GM12873 (cell line): ENCODE results near the gene UMAD1.

Source experiments
- TF ChIP-seq, protein P1 (sequence below): IDR thresholded peaks from 2 replicates; pipeline ENCODE4 v1.5.1; 2012; ENCODE audit warnings: low read depth, mild to moderate bottlenecking, moderate library complexity, low read length, control low read depth; ENCODE audit not compliant: insufficient read depth; ENCODE audit errors: missing control alignments

The UMAD1 gene

DNA sequence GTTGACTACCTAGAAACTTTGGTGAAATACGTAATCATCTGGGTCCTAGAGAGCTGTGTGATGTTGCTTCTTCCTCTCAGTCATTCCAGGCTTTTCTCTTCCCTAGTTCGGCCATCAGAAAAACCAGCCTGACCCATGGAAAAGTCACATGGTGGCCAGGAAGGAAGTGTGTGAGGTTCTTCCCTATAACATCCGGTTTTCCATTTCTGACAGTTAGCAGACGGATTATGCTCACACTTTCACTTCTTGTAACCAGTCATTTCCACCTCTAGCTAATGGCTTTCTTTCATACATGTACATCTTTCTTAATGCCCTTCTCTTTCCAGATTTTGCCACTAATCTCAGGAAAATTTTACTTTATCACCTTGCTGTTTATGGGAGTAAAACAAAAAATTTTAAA is 218.0 kb downstream of the UMAD1 start:
- TF ChIP-seq, protein P1, sequence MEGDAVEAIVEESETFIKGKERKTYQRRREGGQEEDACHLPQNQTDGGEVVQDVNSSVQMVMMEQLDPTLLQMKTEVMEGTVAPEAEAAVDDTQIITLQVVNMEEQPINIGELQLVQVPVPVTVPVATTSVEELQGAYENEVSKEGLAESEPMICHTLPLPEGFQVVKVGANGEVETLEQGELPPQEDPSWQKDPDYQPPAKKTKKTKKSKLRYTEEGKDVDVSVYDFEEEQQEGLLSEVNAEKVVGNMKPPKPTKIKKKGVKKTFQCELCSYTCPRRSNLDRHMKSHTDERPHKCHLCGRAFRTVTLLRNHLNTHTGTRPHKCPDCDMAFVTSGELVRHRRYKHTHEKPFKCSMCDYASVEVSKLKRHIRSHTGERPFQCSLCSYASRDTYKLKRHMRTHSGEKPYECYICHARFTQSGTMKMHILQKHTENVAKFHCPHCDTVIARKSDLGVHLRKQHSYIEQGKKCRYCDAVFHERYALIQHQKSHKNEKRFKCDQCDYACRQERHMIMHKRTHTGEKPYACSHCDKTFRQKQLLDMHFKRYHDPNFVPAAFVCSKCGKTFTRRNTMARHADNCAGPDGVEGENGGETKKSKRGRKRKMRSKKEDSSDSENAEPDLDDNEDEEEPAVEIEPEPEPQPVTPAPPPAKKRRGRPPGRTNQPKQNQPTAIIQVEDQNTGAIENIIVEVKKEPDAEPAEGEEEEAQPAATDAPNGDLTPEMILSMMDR: no peak

DNA sequence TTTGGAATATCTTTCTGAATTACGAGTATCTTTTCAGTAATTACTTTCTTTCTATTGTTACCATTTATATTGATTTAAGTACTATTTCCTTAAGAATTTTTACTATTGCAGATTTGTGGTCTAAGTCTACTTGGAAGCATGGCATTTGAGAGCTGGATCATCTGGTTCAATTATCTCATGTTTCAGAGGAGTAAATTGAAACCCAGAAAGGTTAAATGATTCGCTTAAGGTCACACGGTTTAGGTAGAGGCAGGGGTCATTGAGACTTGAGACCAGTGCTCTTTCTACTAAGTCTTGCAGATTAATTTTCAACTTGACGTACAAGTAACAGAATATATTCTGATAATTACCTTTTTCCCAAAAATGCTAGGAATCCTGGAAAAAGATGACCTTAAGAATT is 218.9 kb downstream of the UMAD1 start:
- TF ChIP-seq, protein P1: no peak

DNA sequence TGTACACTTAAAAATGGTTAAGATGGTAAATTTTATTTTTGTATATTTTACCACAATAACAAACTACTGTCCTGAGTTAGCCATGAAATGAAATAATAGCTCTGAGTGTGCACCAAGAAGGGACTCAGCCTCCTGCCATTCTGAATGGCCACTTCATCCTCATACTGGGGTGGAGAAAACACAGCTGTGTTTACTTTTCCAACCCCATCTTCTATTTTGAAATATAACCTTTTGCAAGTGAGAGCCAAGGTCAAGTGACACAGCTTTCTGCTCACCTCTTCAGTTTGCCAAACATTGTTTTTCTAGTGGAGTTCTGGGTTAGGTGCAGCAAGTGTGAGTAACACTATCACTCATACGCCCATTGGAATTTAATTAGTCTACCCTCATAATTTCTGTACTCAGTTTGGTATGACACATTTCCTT is 220.7 kb downstream of the UMAD1 start:
- TF ChIP-seq, protein P1: no peak

DNA sequence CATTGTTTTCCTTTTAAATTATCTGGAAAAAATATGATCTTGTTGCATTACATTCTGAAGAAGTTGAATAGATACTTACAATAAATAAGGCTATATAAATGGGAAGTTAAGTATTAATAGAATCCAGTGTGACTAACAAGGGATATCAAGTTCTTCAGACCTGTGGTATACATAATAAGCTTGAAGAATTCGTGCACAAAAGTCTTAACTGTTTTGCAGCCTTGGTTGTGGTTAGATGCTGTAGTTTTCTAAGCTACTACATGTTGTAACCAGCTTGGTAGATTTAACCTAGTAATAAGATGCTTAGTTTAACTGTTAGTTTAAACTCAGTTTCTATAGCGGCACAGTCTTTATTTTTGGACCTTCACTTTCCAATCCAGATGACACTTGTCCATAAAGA is 221.8 kb downstream of the UMAD1 start:
- TF ChIP-seq, protein P1: no peak

DNA sequence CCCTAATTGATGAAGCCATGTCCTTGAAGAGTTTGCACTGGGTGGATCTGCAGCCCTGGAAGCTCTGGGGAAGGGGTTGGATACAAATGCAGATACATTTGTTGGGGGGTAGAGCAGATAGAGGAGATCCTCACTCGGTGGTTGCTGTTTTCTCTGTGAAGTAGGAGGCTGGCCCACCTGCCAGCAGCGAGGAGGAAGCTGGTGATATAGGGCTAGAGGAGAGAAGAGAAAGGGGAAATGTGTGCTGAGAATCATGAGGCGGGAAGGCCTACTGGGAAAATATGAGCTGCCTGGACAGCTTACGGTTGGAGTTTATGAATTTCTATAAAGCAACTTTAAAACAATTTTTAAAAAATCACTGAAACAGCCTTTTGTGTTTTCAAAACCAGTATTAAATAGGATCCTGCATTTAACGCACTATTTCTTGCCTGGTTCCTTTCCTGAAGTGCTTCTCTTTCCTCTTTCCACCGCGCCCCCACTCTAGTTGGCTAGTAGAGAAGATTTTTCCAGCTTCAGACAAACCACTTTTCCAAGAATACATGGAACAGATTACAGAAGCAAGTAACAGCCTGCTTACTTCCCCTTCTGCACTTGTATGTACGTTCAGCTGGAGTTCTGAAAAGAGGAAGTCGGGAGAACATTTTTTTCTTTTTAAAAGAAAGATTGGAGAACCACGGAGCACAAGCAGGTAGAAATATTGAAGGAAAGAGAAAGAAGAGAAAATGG is 227.5 kb downstream of the UMAD1 start:
- TF ChIP-seq, protein P1: no peak

DNA sequence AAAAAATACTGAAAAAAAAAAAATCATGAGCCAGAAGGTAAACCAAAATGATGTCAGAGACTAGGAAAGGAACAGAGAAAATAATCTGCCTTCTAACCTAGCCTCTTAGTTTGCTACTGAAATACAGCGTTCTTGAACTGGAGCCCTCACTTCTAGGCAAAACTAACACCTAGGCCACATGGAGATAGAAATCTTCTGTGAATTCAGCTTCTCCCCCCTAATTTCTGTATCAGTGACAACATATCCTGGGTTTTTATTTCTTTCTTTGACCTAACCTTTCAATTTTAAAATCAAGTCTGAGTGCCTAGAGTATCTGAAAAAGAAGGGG is 228.0 kb downstream of the UMAD1 start:
- TF ChIP-seq, protein P1: no peak

DNA sequence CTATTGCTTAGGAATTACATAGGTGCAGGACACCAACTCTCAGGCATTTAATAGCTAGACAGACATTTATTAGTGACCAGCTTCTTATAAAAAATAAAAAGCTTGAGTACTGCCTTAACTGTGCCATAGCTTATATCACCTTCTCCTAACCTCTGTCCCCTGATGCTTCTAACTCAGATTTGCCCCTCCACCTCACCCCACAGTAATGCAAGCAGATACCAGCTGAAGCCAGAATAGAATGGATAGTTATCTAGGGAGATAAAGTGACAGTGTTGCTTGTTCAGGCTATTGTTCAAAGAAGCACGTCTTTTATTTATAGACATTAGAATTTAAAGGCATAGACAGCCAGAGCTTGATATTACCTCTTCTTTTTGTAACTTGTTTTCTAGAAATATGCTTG is 228.5 kb downstream of the UMAD1 start:
- TF ChIP-seq, protein P1: no peak
